Mesothelial cell of epicardium (in vitro differentiated cells): ENCODE data around the gene TF. TPM values are rescaled to one million over a fixed set of nuclear protein-coding genes. Genes with fewer than 3 reads are reported as not detected.

Source experiments
- DNase-seq, 2 experiments: peaks; one replicate each; pipeline ENCODE4 v3.0.0; 2021; ENCODE audit warnings: low spot score in 2 of 2; ENCODE audit not compliant: unreplicated experiment in 2 of 2
- H3K27ac Mint-ChIP-seq: 2 replicates; pipeline ENCODE4 v1.8.0; 2021; ENCODE audit warnings: mixed read lengths
- H3K27me3 Mint-ChIP-seq: 2 replicates; pipeline ENCODE4 v1.8.0; 2021; ENCODE audit warnings: low read depth, mixed read lengths
- H3K36me3 Mint-ChIP-seq: 2 replicates; pipeline ENCODE4 v1.8.0; 2021; ENCODE audit warnings: mixed read lengths
- H3K4me1 Mint-ChIP-seq: 2 replicates; pipeline ENCODE4 v1.8.0; 2021; ENCODE audit warnings: mixed read lengths
- H3K4me3 Mint-ChIP-seq: 2 replicates; pipeline ENCODE4 v1.8.0; 2021; ENCODE audit warnings: mild to moderate bottlenecking, moderate library complexity, mixed read lengths
- H3K9me3 Mint-ChIP-seq: 2 replicates; pipeline ENCODE4 v1.8.0; 2021; ENCODE audit warnings: mixed read lengths
- total RNA-seq: library from RNA; stranded (reverse); gene quantifications from 3 replicates; pipeline ENCODE4 v1.2.1, GENCODE V29; 2021
- TF ChIP-seq, protein P1 (sequence below): fragments of 200-600 bp; sonication (generic); IDR thresholded peaks from one replicate; pipeline ENCODE4 v1.5.0; 2021; ENCODE audit warnings: antibody characterized with exemption; ENCODE audit not compliant: unreplicated experiment

The TF gene
- total RNA-seq, 1 donor from 2014 or later: 5.7 TPM

DNA sequence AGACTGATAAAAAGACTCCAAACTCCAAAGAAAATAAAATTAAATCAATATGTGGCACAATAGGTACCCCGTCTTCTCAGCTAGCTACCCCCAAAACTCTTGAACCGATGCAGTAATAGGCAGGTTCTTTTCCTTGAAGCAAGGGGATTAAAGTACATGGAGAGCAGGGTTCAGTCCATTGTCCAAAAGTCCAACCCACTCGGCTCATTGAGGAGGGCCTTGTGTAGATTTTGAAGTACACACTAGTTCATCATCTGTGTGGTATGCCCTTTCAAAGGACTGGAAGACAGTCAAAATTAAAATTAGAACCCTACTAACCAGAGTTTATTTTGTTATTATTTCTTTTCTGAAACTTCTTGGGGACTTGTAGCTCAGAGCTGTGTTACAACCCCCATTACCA is 23.3 kb downstream of the TF start:
- Mint-ChIP-seq H3K27me3 (peaks cover 10% of the 10 kb centered on the region), H3K27ac (no peak overlapping the region), H3K9me3 (no peaks in the 10 kb centered on the region), H3K4me1 (peaks cover 7% of the 10 kb centered on the region), H3K4me3 (no peak overlapping the region), H3K36me3 (no peaks in the 10 kb centered on the region)
- TF ChIP-seq, protein P1, sequence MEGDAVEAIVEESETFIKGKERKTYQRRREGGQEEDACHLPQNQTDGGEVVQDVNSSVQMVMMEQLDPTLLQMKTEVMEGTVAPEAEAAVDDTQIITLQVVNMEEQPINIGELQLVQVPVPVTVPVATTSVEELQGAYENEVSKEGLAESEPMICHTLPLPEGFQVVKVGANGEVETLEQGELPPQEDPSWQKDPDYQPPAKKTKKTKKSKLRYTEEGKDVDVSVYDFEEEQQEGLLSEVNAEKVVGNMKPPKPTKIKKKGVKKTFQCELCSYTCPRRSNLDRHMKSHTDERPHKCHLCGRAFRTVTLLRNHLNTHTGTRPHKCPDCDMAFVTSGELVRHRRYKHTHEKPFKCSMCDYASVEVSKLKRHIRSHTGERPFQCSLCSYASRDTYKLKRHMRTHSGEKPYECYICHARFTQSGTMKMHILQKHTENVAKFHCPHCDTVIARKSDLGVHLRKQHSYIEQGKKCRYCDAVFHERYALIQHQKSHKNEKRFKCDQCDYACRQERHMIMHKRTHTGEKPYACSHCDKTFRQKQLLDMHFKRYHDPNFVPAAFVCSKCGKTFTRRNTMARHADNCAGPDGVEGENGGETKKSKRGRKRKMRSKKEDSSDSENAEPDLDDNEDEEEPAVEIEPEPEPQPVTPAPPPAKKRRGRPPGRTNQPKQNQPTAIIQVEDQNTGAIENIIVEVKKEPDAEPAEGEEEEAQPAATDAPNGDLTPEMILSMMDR: no peak
- no peak for DNase-seq

DNA sequence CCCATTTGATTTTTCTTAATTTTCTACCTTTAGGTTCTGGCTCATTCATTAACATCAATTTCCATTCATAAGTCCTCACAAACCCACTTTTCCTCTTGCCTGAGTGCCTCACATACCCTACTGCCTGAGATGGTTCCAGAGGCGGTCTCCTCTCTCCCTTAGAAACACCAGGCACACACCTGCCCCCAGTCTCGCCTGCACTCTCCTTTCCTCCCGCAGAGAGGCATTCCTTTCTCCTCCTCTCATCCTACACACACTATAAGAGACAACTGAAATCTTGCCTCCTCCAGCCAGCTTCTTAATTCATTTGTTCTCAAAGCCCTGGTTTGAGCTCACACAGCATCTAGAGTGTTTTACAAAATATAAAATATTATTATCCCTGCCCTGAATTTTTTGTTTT is 27.5 kb downstream of the TF start:
- Mint-ChIP-seq H3K27ac (no peak overlapping the region), H3K4me1 (no peaks in the 10 kb centered on the region), H3K9me3 (no peaks in the 10 kb centered on the region), H3K27me3 (peaks cover 28% of the 10 kb centered on the region), H3K4me3 (no peak overlapping the region), H3K36me3 (no peaks in the 10 kb centered on the region)
- DNase-seq: no peak
- TF ChIP-seq, protein P1: no peak

DNA sequence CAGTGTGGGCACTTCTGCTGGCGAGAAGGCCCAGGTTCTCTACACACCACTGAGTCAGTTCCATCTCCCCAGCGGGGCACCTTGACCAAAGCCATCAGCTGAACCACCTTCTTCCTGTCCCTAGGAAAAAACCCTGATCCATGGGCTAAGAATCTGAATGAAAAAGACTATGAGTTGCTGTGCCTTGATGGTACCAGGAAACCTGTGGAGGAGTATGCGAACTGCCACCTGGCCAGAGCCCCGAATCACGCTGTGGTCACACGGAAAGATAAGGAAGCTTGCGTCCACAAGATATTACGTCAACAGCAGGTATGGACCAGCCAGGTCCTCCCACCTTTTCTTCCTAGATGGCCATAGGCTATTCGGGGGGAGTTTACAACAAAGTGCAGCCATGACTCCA is 29.1 kb downstream of the TF start:
- DNase-seq: no peak
- H3K4me3 Mint-ChIP-seq: no peak overlapping the region

DNA sequence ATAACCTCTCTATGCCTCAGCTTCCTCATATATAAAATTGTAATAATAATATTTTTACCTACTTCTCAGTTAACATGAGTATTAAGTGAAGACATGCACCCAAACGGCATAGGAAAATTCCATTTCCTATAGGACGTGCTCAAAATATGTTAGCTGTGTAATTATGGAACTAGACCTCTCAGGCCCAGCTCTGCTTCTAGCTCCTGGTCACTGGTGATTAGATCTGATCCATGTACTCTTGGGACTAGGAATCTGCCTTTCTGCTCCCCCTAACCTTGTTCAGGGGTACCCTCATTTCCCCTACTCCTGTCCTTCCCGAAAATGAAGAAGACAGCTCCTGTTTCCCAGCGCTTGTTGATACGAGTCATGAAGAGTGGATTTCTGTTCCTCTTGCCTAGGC is 29.6 kb downstream of the TF start:
- DNase-seq: no peak
- H3K27ac Mint-ChIP-seq: no peak overlapping the region
- H3K9me3 Mint-ChIP-seq: no peaks in the 10 kb centered on the region
- H3K4me1 Mint-ChIP-seq: no peaks in the 10 kb centered on the region
- TF ChIP-seq, protein P1: no peak
- H3K27me3 Mint-ChIP-seq: peaks cover 40% of the 10 kb centered on the region
- no peaks in the 10 kb centered on the region for H3K36me3 Mint-ChIP-seq
- H3K4me3 Mint-ChIP-seq: no peak overlapping the region

More for the DNA sequence above, 29.1 kb downstream of the TF start:
- no peaks in the 10 kb centered on the region for H3K4me1 Mint-ChIP-seq
- no peaks in the 10 kb centered on the region for H3K36me3 Mint-ChIP-seq
- TF ChIP-seq, protein P1: no peak
- peaks cover 40% of the 10 kb centered on the region for H3K27me3 Mint-ChIP-seq
- no peaks in the 10 kb centered on the region for H3K9me3 Mint-ChIP-seq
- H3K27ac Mint-ChIP-seq: no peak overlapping the region

DNA sequence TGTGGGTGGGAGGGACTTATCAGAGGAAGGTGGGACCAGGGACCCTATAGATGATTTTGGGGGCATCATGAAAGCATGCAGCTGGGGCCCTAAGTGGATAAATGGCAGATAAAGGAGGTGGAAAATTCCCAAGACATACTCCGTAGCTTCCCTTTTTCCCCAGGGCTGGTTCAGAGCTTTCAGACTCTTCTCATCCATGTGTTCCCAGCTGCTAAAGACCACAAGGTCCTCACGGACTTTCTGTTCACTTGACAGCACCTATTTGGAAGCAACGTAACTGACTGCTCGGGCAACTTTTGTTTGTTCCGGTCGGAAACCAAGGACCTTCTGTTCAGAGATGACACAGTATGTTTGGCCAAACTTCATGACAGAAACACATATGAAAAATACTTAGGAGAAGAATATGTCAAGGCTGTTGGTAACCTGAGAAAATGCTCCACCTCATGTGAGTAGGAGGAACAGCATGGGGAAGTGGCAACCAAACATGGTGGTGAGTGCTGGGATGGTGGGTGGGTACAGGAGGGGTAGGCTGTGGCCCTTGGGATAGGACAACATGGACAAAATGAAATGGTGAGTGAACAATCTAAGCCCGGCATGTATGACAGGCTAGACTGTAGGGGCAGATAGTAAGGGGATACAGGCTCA is 30.7 kb downstream of the TF start:
- H3K27me3 Mint-ChIP-seq: peaks cover 38% of the 10 kb centered on the region
- TF ChIP-seq, protein P1: no peak
- no peaks in the 10 kb centered on the region for H3K9me3 Mint-ChIP-seq
- H3K27ac Mint-ChIP-seq: no peak overlapping the region
- DNase-seq: no peak
- H3K36me3 Mint-ChIP-seq: no peaks in the 10 kb centered on the region
- H3K4me1 Mint-ChIP-seq: no peaks in the 10 kb centered on the region
- no peak overlapping the region for H3K4me3 Mint-ChIP-seq
